Measurements from ENCODE around the gene KRTAP4-9. TPM values are rescaled to one million over a fixed set of nuclear protein-coding genes. Genes with fewer than 3 reads are reported as not detected.

KRTAP4-9 gene
- total RNA-seq, 1 experiment from 2014 or later, result not detected

DNA sequence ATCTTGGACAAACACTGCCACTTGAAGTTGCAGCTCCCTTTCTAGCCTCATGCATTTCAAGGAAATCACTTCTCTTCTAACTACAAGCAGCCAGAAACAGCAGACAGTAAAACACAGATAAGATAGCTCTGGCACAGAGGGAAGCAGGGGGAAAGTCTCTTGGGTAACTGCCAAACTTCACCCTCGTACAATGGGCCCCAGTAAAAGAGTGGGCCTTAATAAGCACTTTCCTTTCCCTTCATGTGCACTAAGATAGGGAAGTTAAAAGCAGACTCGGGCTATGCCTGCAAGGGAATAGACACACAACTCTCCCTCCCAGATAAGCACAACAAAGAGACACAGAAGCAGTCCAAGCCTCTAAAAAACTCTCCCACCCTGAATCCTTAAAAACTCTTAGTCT is 48.7 kb downstream of the KRTAP4-9 start:
- Histone ChIP-seq H3K9me3 (no peaks in the 10 kb centered on the region), H3K4me1 (no peaks in the 10 kb centered on the region), H3K4me3 (ENCODE audit: low read depth, low read length) (no peak overlapping the region), H3K36me3 (ENCODE audit: control insufficient read depth, insufficient read depth, low read length) (no peaks in the 10 kb centered on the region), H3K27me3 (replicated peaks; ENCODE audit: control insufficient read depth, insufficient read depth, low read length) (no peaks in the 10 kb centered on the region)
- Mint-ChIP-seq H3K4me3 (ENCODE audit: unreplicated experiment) (no peak overlapping the region), H3K27ac (ENCODE audit: unreplicated experiment) (no peak overlapping the region), H3K9me3 (ENCODE audit: unreplicated experiment) (peaks cover 6% of the 10 kb centered on the region), H3K4me1 (ENCODE audit: low read depth, unreplicated experiment) (no peaks in the 10 kb centered on the region), H3K36me3 (ENCODE audit: insufficient read depth, unreplicated experiment) (no peaks in the 10 kb centered on the region), H3K27me3 (ENCODE audit: insufficient read depth, unreplicated experiment) (no peaks in the 10 kb centered on the region)
- ChIA-PET CTCF (no interaction called here), POLR2A (no interaction called here)
- BruUV-seq (replicated peaks), result no TSS peak
- DNase-seq, result no peak
- TF ChIP-seq, protein P1, sequence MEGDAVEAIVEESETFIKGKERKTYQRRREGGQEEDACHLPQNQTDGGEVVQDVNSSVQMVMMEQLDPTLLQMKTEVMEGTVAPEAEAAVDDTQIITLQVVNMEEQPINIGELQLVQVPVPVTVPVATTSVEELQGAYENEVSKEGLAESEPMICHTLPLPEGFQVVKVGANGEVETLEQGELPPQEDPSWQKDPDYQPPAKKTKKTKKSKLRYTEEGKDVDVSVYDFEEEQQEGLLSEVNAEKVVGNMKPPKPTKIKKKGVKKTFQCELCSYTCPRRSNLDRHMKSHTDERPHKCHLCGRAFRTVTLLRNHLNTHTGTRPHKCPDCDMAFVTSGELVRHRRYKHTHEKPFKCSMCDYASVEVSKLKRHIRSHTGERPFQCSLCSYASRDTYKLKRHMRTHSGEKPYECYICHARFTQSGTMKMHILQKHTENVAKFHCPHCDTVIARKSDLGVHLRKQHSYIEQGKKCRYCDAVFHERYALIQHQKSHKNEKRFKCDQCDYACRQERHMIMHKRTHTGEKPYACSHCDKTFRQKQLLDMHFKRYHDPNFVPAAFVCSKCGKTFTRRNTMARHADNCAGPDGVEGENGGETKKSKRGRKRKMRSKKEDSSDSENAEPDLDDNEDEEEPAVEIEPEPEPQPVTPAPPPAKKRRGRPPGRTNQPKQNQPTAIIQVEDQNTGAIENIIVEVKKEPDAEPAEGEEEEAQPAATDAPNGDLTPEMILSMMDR (IDR thresholded peaks at IDR 0.05; ENCODE audit: insufficient read depth in 1 of 2, low read depth in 1 of 2, low read length in 1 of 2, severe bottlenecking in 1 of 2, unreplicated experiment in 1 of 2), result no peak
- intact Hi-C loops (cut with micrococcal nuclease; ENCODE audit: unreplicated experiment), result no loop called here

Other genes starting within 250 kb of the KRTAP4-9 start
- gene KRT12, start 238.2 kb upstream of the KRTAP4-9 start, total RNA-seq (2022), result not detected in 2 replicates
- 0.53 and 1.0 TPM in 2 replicates for gene KRT20, start 220.1 kb upstream of the KRTAP4-9 start, total RNA-seq (2022)
- 43.6 and 47.1 TPM in 2 replicates for gene KRT23, start 167.7 kb upstream of the KRTAP4-9 start, total RNA-seq (2022)
- gene KRT39, start 138.4 kb upstream of the KRTAP4-9 start, total RNA-seq (2022), result not detected in 2 replicates
- gene KRT40, start 121.1 kb upstream of the KRTAP4-9 start, total RNA-seq (2022), result not detected in 2 replicates
- not detected in 2 replicates for gene KRTAP3-3, start 111.2 kb upstream of the KRTAP4-9 start, total RNA-seq (2022)
- gene KRTAP3-2, start 105.5 kb upstream of the KRTAP4-9 start, total RNA-seq (2022), result not detected in 2 replicates
- gene KRTAP3-1, start 96.3 kb upstream of the KRTAP4-9 start, total RNA-seq (2022), result 7.4 and 7.9 TPM in 2 replicates
- not detected in 2 replicates for gene KRTAP1-5, start 78.2 kb upstream of the KRTAP4-9 start, total RNA-seq (2022)
- gene KRTAP1-4, start 75.2 kb upstream of the KRTAP4-9 start, total RNA-seq (2022), result not detected in 2 replicates
- gene KRTAP1-3, start 70.5 kb upstream of the KRTAP4-9 start, total RNA-seq (2022), result not detected in 2 replicates
- not detected in 2 replicates for gene KRTAP1-1, start 63.9 kb upstream of the KRTAP4-9 start, total RNA-seq (2022)
- not detected in 2 replicates for gene KRTAP2-1, start 58.1 kb upstream of the KRTAP4-9 start, total RNA-seq (2022)
- gene KRTAP2-2, start 50.2 kb upstream of the KRTAP4-9 start, total RNA-seq (2022), result not detected in 2 replicates
- 3.7 and 4.9 TPM in 2 replicates for gene KRTAP2-3, start 45.3 kb upstream of the KRTAP4-9 start, total RNA-seq (2022)
- not detected in 2 replicates for gene KRTAP2-4, start 39.5 kb upstream of the KRTAP4-9 start, total RNA-seq (2022)
- gene KRTAP4-7, start 21.2 kb upstream of the KRTAP4-9 start, total RNA-seq (2022), result not detected in 2 replicates
- gene KRTAP4-8, start 7.2 kb upstream of the KRTAP4-9 start, total RNA-seq (2022), result not detected in 2 replicates
- not detected in 2 replicates for gene KRTAP4-16, start 3.2 kb upstream of the KRTAP4-9 start, total RNA-seq (2022)
- not detected in 2 replicates for gene KRTAP4-11, start 13.0 kb downstream of the KRTAP4-9 start, total RNA-seq (2022)
- not detected in 2 replicates for gene KRTAP4-12, start 18.8 kb downstream of the KRTAP4-9 start, total RNA-seq (2022)
- not detected in 2 replicates for gene KRTAP4-6, start 35.2 kb downstream of the KRTAP4-9 start, total RNA-seq (2022)
- gene KRTAP4-5, start 44.4 kb downstream of the KRTAP4-9 start, total RNA-seq (2022), result not detected in 2 replicates
- gene KRTAP4-4, start 55.4 kb downstream of the KRTAP4-9 start, total RNA-seq (2022), result not detected in 2 replicates
- gene KRTAP4-3, start 62.8 kb downstream of the KRTAP4-9 start, total RNA-seq (2022), result not detected in 2 replicates
- not detected in 2 replicates for gene KRTAP4-2, start 72.8 kb downstream of the KRTAP4-9 start, total RNA-seq (2022)
- gene KRTAP4-1, start 79.5 kb downstream of the KRTAP4-9 start, total RNA-seq (2022), result 0.49 TPM in 1 of 2 replicates, not detected in the other
- not detected in 2 replicates for gene KRTAP9-1, start 84.5 kb downstream of the KRTAP4-9 start, total RNA-seq (2022)
- gene KRTAP9-2, start 121.3 kb downstream of the KRTAP4-9 start, total RNA-seq (2022), result not detected in 2 replicates
- not detected in 2 replicates for gene KRTAP9-3, start 127.1 kb downstream of the KRTAP4-9 start, total RNA-seq (2022)
- gene KRTAP9-8, start 132.6 kb downstream of the KRTAP4-9 start, total RNA-seq (2022), result not detected in 2 replicates
- gene KRTAP9-4, start 144.3 kb downstream of the KRTAP4-9 start, total RNA-seq (2022), result not detected in 2 replicates
- gene KRTAP9-9, start 150.0 kb downstream of the KRTAP4-9 start, total RNA-seq (2022), result not detected in 2 replicates
- not detected in 2 replicates for gene KRTAP9-6, start 160.0 kb downstream of the KRTAP4-9 start, total RNA-seq (2022)
- gene KRTAP9-7, start 170.3 kb downstream of the KRTAP4-9 start, total RNA-seq (2022), result not detected in 2 replicates
- gene KRTAP29-1, start 197.5 kb downstream of the KRTAP4-9 start, total RNA-seq (2022), result not detected in 2 replicates
- not detected in 2 replicates for gene KRTAP16-1, start 203.9 kb downstream of the KRTAP4-9 start, total RNA-seq (2022)
- not detected in 2 replicates for gene KRTAP17-1, start 210.3 kb downstream of the KRTAP4-9 start, total RNA-seq (2022)
- not detected in 2 replicates for gene KRT33A, start 245.4 kb downstream of the KRTAP4-9 start, total RNA-seq (2022)